Measurements from ENCODE around the gene DPY30.

- TF ChIP-seq CTCF (IDR thresholded peaks at IDR 0.05; ENCODE audit: low read depth, low read length, poor library complexity, severe bottlenecking) = no peak
- no peak for TF ChIP-seq EZH2phosphoT487 (IDR thresholded peaks at IDR 0.05; ENCODE audit: borderline replicate concordance, low read length)
These were observed 42.9 kb downstream of the DPY30 start for GRCh38 chr2:31996571-31997150.

Data from DOHH2 (cell line).